Measurements from ENCODE around the gene PEX14.
"Not testable (repeated sequence)": the region's sequence is repeated elsewhere in the genome, so short reads cannot be mapped to it uniquely, and the experiment has no call there.

The PEX14 gene

DNA sequence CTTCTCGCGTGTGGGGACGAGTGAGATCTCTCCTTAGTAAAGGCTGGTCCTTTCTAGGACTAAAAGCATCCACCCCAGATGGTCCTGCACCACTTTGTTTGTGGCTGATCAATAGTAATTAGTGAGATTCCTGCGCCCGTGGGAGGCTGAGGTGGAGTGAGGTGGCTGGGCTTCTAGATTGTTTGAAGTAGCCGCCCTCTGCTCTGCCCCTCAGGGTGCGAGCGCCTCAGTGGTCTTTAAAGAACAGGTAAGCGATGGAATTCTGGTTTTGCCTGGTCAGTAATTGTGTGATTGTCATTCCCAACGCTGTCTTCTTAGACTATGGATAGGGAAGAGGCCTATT is 20.7 kb downstream of the PEX14 start:
- no peak for DNase-seq (ENCODE audit: low spot score)

DNA sequence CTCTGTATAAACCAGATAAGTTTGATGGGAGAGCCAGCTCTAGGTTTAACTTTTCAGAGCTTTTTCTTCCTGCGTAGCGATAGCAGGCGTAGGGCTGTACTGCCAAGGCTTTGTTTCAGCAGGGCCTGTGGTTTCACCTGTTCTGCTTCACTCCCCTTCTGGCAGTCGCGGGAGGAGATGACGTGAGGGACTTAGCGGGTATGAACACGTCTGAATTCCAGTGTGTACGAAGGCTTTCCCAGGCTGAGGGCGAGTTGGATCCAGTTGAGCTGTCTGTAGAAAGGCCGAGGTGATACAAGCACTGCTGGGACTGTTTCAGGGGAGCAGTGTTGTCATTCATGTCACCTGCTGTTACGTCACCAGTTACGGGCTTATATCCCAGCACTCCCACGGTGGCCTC is 21.2 kb downstream of the PEX14 start:
- no peak for DNase-seq (ENCODE audit: low spot score)

DNA sequence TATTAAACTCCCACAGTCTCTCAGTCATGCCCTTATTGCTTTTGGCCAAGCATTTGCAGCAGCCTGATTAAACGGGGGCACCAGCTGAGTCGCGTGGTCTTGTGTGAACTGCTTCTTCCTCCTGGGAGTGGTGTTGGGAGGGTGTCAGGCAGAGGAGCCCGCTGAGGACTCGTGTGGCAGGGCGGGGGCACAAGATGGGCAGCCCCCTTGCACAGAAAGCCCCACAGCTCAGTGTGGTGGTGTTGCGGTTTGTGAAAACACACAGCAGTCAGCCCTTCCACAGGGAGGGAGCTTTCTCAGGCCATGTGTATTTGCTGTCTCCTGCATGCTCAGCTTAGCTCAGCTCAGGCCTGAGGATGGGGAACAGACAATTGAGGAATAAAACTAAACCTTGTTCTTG is 22.4 kb downstream of the PEX14 start:
- no peak for DNase-seq (ENCODE audit: low spot score)

DNA sequence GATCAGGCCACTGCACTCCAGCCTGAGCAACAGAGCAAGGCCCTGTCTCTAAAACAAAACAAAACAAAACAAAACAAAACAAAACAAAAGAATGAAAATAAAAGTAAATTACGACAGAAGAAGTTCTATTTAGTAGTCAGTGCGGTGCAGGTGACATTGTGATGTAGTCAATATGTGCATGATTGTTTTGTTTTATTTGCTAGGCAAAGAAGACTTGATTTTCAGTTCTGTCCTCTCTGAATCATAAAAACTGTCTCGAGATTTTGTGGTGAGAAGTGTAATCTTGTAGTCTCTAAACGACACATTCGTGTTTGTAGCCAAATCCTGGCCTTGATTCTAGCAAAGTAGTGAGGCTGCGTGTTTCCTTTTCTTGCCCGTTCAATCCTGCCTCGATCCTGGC is 23.5 kb downstream of the PEX14 start:
- DNase-seq (ENCODE audit: low spot score) = no peak

DNA sequence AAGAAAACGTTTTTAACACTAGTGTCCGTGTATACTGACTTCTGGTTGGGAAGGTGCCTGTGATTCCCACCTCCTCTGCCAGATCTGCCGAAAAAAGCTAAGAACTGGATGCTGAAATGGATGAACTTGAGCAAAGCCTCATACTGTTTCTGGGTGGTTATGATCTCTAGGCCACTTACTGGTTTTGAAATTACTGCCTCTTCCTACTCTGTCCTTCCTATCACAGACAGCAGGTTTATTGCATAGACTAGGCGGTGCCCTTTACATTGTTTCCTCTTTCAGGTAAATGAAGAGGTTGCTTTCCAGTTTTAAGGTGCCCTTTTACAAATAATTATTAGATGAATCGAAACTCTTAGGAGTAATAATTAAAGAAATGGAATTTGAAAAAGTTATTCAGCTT is 27.5 kb downstream of the PEX14 start:
- no peak for DNase-seq (ENCODE audit: low spot score)

DNA sequence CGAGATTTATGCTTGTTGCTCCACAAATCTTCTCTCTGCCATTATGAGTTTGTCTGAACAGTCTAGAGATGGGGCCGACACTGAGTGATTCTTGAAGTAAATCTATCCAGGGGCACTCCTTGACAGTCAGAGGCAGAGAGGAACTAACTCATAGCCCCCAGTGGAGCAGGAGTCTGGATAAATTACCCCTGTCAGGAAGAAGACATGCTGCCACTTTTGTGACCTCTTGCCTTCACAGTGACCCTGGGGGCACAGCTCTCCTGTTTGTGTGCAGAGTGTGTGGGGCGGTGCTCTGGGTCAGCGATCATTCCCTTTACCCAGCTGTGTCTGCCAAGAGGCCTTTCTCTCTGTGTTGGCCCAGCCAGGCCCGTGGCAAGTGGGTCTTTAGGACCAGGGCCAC is 29.5 kb downstream of the PEX14 start:
- no peak for DNase-seq (ENCODE audit: low spot score)

DNA sequence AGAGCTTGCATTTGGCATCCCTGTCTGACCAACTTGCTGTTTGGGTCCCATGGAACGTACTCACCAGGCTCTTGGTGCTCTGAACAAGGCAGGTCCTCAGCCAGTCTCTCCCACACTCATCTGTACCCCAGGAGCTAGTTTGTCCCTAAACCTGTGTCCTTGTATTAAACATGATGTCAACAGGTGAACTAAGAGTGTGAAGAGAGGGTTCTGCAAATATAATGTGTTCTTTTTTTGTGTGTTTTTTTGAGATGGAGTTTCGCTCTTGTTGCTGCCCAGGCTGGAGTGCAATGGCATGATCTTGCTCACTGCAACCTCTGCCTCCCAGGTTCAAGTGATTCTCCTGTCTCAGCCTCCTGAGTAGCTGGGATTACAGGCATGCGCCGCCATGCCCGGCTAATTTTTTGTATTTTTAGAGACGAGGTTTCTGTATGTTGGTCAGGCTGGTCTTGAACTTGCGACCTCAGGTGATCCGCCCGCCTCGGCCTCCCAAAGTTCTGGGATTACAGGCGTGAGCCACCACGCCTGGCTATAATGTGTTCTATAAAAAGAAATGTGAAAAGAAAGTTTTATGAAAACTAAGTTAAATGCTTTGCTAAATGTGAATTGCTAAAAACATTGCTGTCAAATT is 31.4 kb downstream of the PEX14 start:
- not testable (repeated sequence) for DNase-seq (ENCODE audit: low spot score)

DNA sequence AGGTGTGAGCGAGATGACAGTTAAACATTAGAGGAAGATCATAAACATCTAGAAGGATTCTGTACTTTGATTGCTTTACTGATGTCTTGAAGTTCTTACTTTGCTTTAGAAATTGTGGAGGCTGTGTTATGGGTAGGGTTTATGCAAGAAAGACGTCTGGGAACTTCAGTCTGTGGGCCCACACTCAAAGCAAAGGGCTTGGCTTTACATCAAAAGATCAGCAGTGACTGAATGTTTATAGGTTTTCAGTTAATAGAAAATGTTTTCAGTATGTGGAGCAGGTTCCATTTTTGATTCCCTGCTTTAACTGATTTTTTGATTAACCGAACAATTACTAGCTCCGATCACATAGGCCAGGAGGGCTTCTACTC is 31.9 kb downstream of the PEX14 start:
- DNase-seq (ENCODE audit: low spot score) = no peak

DNA sequence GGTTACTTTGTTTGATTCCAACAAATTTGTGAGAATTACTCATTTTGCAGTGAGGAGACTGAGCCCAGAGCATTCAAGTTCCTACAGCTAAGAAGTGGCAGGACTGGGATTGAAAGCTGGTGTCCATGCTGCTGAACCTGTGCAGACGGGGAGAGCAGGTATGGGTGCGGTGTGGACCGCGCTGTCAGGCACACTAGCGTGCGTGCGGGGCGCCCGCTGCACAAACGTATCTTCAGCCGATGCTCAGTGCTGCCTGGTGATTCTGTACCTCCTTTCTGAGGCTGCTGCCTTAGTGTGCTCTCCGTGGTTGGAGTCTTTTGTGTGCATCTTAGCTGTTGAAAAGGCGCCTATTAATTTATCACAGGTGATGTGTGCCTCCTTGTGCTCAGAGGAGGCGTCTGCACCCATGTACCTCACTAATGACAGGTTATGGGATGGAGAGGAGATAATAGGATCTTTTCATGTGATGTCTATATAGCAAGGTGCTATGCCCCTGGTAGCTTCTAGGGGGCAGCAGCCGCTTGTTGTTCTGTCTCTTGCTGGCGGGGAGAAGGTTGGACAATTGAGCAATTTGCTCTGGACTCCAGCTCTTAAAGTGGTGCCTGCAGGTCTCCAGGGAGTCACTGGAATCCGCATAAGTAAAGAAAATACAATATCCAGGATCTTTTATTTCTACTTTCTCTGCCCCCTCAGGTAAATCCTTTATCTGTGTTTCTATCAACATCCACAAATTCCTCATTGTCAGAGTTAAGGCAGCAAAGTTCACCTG is 32.5 kb downstream of the PEX14 start:
- peak; percentile 78 for DNase-seq (ENCODE audit: low spot score)

DNA sequence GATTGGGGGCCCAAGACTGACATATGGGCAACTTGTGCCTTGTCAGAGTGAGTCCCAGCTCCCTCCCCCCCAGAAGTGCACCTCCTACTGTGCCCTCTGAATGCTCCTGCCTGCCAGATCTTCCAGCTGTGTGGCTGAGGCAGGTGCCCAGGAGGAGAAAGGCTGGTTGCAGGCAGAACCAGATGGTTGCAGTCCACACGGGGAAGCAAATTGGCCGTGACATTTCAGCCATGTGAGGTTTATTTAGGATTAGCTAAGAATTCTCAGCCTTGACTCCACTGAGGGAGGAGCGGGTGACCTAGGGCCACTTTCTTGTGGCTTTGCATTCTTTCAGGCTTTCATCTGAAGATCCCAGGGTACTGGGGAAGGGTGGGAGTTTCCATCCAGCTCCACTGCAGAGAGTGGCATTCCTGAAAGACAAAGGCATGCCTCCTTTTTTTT is 33.8 kb downstream of the PEX14 start:
- peak; percentile 71 for DNase-seq (ENCODE audit: low spot score)

DNA sequence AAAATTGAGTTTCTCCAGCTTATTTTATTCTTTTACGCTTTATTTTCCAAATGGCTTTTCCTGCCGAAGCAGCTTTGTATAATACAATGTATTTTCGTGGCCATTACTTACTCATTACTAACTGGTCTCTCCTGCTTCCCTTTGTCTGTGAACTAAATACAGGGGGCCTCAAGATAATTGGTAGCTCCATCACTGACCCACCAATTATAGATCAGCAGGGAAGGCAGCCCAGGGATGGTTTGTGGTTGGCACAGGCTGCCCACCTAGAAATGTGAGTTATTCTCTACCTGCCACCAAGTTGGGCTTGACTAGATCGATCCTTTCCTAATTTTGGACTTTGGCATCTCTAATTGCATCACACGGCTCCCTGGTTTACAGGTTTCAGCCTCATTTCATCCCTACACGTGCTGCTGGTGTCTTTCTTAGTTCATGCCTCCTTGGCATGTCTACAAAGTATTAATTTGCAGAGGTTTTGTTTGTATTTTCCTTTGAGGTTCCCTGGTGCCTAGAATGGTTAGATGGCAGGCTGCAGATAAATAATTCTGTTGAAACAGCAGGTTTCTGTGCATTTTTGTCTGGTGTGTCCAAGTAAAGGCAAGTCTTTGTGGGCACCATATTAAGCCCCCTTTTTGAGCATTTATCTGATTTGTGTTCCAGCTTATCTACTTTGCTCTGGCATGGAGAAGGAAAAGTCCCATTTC is 35.2 kb downstream of the PEX14 start:
- DNase-seq (ENCODE audit: low spot score) = no peak

DNA sequence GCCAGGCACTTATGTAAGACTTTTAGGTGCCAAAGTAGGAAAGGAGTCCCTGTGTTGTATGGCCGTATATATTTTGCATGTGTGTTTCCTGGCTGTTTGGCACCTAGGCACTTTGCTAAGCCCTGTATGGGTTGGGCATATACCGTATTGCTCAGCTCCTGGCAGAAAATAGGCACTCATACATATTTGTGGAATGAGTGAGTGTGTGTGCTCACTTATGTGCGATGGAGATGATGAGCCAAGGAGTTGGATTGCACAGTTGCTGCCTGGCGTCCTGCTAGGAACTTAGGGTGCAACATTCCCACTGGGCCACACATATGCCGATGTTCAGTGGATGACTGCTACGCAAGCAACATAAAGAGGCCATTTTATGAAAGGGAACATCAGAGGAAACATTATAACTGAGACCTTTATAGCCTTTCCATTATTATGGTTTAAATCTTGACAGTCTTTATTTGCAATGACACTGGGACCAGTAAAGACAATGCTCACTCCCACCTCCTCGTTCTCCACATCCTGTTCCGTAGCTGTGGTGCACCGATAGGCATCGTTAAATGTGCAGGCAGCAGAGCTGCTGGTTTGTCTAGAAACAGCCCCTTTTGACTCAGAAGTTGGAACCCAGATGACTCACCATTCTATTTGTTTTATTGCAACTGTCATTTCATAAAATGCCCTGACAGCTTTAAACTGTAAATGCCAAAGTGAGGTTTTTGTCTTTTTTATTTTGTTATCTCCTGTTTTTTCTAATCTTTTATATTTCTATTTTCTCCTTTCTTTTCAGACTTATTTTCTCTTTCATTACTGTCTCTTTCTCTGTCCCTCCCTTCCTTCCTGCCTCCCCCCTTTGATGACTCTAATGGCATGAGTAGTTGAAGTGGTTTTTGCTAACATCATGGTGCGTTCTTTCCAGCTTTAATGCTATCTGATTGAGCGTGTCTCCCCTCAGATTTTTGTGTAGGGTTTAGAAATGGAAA is 36.1 kb downstream of the PEX14 start:
- DNase-seq (ENCODE audit: low spot score) = no peak

DNA sequence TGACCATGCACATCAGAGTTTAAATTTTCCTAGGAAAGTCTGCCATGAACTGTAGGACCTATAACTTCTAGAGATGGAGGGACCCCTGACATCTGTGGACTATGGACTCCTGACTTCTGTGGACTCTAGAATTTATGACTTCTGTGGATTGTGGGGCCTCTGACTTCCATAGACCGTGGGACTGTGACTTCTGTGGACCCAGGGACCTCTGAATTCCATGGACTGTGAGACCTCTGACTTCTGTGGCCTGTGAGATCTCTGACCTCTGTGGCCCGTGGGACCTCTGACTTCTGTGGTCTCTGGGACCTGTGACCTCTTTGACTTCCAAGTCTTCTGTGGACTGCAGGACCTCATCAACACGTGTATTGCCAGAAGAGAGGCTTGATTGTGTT is 36.7 kb downstream of the PEX14 start:
- no peak for DNase-seq (ENCODE audit: low spot score)

DNA sequence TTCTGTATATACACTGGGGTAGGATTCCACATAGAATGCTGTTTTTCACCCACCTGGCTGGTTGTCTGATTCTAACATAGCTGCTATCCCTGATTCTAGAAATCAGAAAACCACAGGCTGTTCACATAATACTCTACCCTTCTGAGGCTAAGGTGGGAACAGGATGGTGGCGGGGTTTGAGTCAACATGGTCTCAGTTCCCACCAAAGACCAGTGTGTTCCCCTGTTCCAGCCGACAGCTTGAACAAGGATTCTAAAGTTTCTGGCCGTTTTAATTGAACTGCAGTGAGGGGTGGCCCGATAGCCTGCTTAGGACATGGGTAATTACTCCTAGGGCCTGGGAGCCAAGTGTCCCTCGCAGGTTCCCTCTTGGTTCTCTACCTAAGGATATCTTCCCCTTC is 38.4 kb downstream of the PEX14 start:
- no peak for DNase-seq (ENCODE audit: low spot score)

DNA sequence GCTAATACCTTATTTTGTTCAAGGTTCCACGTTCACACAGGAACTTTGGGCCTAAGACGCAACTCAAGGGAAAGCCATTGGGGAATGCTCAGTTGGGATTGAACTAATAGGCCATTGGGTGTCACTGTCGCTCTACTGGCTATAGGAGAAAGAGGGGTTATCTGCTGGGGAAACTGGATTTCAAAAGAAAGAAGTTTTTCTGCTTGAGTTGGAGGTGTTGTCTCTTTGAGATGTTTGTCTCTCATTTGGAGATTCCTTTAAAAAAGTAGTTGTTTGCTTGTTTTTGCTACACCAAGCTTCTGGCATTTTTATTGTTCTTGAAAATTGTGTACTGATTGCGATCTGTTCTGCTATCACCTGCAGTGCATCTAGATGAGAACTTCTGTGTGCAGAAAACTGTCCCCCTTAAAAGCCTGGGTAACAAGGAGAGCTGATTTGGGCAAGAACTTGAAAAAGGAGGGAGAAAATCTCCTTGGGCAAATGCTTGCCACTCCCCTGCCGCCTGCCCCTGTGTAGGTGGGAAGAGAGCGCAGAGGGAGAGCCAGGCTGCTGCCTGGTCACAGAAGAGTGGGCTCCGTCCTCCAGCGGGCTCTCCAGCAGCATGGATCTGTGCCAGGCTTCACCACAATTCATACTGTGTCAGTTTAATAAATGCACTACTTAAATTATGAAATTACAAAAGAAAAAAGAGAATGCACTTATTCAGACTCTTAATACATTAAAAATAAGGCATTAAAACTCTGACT is 39.9 kb downstream of the PEX14 start:
- DNase-seq (ENCODE audit: low spot score) = peak; percentile 50

DNA sequence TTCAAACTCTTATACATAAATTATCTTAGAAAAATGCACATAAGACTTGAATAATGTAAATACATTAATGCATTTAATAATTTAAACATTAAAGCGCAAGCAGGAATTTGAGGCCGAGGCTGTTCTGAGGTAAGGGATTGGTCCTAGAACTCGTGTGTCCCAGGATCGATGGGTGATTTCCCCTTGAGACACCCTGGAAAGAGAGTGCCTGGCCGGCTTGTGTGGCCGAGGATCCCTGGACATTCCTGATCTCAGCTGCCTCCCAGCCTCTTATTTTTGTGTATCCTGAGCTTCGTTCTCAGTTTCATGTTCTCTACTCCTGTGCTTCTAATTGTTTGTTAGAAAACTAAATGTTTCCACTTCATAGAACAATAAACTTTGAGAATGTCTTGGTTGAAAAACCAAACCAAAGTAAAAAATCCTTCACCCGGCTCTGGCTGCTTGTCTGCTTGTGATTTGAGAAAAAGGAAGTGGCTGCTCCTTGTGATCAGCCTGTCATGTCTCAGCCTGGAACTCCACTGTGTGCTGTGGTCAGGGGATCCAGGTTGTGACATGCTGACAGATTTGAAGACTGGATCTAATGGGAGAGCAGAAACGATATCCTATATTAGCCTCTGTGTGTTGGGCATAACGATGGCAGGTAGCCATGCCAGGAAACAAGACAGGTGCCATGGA is 40.7 kb downstream of the PEX14 start:
- no peak for DNase-seq (ENCODE audit: low spot score)

DNA sequence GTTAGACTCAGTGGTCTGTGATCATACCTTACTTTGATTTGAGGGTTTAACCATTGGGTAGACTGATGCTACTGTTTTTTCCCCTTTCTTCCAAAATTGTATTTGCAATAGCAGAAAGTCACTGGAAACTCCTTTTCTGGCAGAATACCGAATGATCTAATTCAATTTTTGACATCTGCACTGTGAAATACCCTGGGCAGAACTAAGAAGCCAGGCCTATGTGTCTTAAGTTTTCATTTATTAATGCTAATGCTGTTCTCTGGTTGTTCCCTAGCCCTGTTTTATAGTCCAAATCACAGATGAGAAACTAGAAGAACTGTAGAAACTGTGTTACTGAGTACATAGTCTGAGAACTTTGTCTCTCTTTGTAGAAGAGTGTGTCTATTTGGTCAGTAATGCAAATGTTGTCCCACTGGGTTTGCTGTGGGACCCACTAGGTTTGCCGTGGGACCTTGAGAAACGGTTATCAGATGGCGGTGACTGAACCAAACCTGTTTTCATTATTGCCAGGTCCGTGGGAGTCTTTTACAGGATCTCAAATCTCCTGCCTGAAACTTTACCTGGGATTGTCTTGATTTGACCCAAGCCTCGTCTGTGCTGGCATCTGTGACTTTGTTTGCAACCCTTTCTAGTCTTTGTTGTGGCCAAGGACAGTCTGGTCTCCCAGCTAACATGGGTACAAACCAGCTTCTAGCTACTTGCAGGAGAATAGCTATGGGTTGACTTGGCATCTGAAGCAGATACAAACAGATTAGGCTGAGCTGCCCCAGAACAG is 41.4 kb downstream of the PEX14 start:
- DNase-seq (ENCODE audit: low spot score) = no peak

DNA sequence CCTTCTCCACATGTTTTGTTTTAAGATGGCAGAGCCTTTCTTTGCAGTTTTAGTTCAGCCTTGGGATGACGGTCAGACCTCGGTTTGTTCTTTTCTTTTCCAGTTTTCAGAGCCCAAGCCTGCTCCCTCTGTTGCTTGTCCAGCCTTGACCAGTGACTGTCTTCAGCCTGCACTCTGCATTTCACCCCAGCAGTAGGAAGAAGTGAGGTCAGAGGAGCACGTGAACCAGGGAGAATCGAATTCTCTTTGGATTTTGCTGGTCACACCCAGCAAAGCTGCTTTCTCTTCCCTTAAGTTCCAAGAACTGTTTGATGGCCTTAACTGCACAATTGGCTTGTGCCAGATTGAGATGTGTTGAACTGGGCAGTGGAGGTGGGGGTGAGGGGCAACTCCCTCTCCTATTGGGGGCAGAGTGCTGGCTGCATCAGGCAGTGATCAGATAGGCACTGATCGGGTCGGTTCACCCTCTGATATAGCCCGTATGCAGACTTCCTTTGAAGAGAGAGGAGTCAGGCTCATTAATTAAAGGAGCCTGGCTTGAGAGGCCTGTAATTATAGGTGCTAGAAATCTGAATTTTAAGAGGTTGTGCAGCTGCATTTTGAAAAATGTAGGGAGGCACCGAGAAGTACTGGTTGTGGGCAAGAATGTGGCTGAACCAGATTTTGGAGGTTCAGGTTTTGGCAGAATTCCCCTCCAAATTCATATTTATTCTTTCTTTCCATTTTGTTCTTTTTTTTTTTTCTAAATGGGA is 42.4 kb downstream of the PEX14 start:
- DNase-seq (ENCODE audit: low spot score) = no peak

DNA sequence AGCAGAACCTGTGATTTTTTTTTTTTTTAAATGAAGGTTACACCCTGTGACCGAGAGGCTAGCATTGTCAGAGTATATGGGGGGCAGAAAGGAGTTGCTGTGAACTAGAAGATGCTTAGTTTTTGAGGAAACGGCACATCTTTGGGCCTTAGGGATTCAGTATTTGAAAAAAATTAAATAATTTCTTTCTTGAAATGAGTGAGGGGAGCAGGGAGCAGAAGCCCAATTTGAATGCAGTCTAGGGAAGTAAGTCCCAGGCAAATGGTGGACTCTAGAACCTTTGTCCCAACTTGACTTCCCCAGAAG is 42.9 kb downstream of the PEX14 start:
- no peak for DNase-seq (ENCODE audit: low spot score)

DNA sequence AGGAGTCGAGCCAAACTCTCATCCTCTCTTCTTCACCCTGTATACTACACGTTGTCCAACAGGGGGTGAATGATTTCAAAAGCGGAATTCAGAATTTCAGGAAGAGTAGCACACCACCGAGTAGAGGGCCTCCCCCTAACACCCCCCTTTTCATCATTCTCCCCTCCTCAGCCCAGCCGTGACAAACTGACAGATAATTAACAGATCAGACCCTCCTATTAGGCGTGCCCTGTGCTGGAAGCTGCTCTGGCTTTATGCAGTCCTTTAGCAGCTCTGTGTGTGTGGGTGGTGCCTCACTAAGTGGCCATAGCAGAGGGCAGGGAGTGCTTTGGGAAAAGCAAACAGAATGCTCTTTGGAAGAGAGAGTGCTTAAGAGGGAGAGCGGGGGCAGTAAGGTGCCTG is 44.3 kb downstream of the PEX14 start:
- no peak for DNase-seq (ENCODE audit: low spot score)
